Astrocyte of the cerebellum (primary cell): ENCODE data around the gene CEBPG.

Experiments used
- DNase-seq: peaks from one replicate; pipeline ENCODE4 v3.0.0-alpha.2; 2011; ENCODE audit warnings: low read depth
- H3K4me3 ChIP-seq: 2 replicates; pipeline ENCODE4 v1.5.1; 2011; ENCODE audit warnings: mild to moderate bottlenecking, low read depth, low read length, moderate library complexity
- in situ Hi-C: cut with HindIII; loops from 2 replicates; pipeline ENCODE4 v1.10.0; 2017; ENCODE audit warnings: low sequenced_read_pairs
- TF ChIP-seq, protein P1 (sequence below): IDR thresholded peaks from 2 replicates; pipeline ENCODE4 v1.5.1; 2012; ENCODE audit warnings: low read length, low read depth, moderate library complexity, mild to moderate bottlenecking; ENCODE audit errors: missing control alignments

CEBPG gene

DNA sequence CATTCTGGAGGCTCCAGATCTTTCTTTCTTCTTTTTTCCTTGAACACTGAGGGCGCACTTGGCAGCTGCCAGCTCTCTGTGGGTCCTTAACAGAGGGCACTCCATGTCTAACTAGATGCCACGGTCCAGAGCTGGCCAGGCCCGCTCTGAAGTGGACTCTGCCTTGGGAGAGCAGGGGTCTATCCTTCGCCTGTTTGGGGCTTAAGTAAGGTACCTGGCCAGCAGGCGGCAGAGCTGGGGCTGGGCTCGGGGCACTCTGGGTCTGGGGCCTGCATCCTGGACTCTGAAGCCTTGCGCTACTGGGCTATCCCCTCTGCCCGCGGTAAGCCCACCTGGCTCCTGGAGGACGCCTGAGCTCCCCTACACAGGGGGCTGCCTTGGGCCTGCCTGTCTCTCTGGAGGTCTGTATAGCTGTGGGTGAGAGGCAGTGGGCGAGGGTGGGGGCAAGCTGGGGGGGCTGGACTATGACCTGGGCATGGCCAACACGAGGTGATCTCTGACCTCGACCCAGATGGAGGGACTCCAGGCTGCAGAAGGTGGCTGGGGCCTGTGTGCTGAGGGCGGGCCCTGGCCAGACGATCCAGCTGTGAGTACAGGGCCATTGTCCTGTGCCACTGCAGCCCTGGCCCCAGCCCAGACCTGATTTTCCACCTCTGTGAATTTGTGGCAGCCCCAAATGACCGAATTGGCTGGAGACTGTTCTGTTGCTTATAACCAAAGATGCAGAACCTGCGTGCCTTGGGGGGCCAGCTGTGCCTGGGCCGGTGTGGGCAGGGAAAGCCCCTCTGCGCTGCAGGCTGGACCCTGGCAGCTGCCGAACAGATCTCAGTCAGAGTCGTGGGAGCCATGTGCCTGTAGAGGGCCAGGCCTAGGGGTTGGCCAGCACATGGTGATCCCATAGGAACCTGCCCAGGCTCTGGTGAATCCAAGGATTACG, 26.5 kb downstream of the CEBPG start:
- TF ChIP-seq, protein P1, sequence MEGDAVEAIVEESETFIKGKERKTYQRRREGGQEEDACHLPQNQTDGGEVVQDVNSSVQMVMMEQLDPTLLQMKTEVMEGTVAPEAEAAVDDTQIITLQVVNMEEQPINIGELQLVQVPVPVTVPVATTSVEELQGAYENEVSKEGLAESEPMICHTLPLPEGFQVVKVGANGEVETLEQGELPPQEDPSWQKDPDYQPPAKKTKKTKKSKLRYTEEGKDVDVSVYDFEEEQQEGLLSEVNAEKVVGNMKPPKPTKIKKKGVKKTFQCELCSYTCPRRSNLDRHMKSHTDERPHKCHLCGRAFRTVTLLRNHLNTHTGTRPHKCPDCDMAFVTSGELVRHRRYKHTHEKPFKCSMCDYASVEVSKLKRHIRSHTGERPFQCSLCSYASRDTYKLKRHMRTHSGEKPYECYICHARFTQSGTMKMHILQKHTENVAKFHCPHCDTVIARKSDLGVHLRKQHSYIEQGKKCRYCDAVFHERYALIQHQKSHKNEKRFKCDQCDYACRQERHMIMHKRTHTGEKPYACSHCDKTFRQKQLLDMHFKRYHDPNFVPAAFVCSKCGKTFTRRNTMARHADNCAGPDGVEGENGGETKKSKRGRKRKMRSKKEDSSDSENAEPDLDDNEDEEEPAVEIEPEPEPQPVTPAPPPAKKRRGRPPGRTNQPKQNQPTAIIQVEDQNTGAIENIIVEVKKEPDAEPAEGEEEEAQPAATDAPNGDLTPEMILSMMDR, result no peak
- no peak for DNase-seq
- in situ Hi-C loops, result no loop called here
- H3K4me3 ChIP-seq, result no peak overlapping the region

- in situ Hi-C loops, result no loop called here
- no peak for DNase-seq
- no peak overlapping the region for H3K4me3 ChIP-seq
- TF ChIP-seq, protein P1, result no peak
These were observed 27.6 kb downstream of the CEBPG start for GRCh38 chr19:33400856-33401682.

- H3K4me3 ChIP-seq, result no peak overlapping the region
- in situ Hi-C loops, result no loop called here
- TF ChIP-seq, protein P1, result no peak
- no peak for DNase-seq
These were observed 28.3 kb downstream of the CEBPG start for GRCh38 chr19:33401683-33402420.

DNA sequence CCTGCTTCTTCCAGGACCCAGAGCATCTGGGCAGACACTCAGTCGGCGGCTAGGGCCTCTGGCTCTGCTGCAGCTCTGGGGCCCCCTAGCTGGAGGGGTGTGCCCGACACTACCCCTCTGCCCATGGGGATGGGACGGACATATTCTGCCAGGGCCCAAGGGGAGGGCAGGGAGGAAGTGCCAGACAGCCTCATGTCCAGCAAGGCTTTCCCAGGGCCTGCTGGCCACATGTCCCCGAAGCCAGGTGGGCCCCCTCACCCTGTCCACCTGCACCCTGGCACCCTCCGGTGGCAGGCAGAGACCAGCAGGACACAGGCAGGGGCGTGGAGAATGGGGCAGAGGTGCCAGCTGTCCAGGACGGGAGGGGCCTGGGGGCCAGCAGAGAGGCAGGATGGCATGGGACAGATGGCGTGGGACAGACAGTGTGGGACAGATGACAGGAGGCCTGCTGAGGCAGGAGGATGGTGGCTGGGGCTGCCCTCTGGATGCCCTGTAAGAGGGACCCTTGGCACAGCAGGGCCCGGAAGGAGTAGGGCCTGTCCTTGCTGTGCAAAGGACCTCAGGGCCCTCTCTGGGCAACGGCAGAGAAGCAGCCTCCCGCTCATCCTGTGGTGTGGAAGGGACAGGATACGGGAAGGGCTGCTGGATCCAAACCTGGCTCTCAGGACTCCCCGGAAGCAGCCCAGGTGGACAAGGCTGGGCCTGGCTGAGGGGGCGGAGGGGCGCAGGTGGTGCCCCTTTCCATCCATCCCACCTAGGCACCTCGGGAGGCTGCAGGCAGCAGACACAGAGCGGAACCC, 29.1 kb downstream of the CEBPG start:
- in situ Hi-C loops, result no loop called here
- DNase-seq, result no peak
- no peak overlapping the region for H3K4me3 ChIP-seq
- TF ChIP-seq, protein P1, result no peak

GRCh38 chr19:33403221-33403972, 29.9 kb downstream of the CEBPG start:
- in situ Hi-C loops, result no loop called here
- no peak for DNase-seq

More at GRCh38 chr19:33403221-33403972, 29.9 kb downstream of the CEBPG start:
- TF ChIP-seq, protein P1, result no peak
- no peak overlapping the region for H3K4me3 ChIP-seq
